Measurements from ENCODE around the gene LZTFL1. TPM values are rescaled to one million over a fixed set of nuclear protein-coding genes. Genes with fewer than 3 reads are reported as not detected.

Gene LZTFL1
- total RNA-seq, 2 donors from 2014 or later, result 12.1 to 19.8 TPM

GRCh38 chr3:45873036-45873435 lies 31.1 kb upstream of the LZTFL1 start:
- Mint-ChIP-seq H3K4me3 (no peak overlapping the region), H3K36me3 (ENCODE audit: low read depth) (no peaks in the 10 kb centered on the region), H3K4me1 (peaks cover 15% of the 10 kb centered on the region), H3K27me3 (ENCODE audit: insufficient read depth) (peaks cover 10% of the 10 kb centered on the region), H3K27ac (no peak overlapping the region), H3K9me3 (no peaks in the 10 kb centered on the region)
- Histone ChIP-seq H3K27ac (ENCODE audit: low read depth, low read length) (no peak overlapping the region), H3K36me3 (ENCODE audit: control insufficient read depth, insufficient read depth, low read length) (no peaks in the 10 kb centered on the region), H3K4me1 (ENCODE audit: control insufficient read depth, insufficient read depth, low read length) (no peaks in the 10 kb centered on the region), H3K4me3 (ENCODE audit: low read length) (no peak overlapping the region), H3K27me3 (ENCODE audit: control insufficient read depth, insufficient read depth, low read length, poor library complexity, severe bottlenecking) (peaks cover 21% of the 10 kb centered on the region), H3K9ac (ENCODE audit: extremely low read depth, low read length, poor library complexity, severe bottlenecking) (no peak overlapping the region), H3K9me3 (ENCODE audit: control insufficient read depth, low read length) (no peaks in the 10 kb centered on the region)
- DNase-seq, result no peak
- TF ChIP-seq CTCF (conservative IDR thresholded peaks at IDR 0.05), result no peak

- H3K27ac Mint-ChIP-seq, result no peak overlapping the region
- Histone ChIP-seq H3K27ac (ENCODE audit: low read depth, low read length) (no peak overlapping the region), H3K4me3 (ENCODE audit: low read length) (no peak overlapping the region), H3K36me3 (ENCODE audit: control insufficient read depth, insufficient read depth, low read length) (no peaks in the 10 kb centered on the region), H3K9ac (ENCODE audit: extremely low read depth, low read length, poor library complexity, severe bottlenecking) (no peak overlapping the region), H3K9me3 (ENCODE audit: control insufficient read depth, low read length) (no peaks in the 10 kb centered on the region), H3K4me1 (ENCODE audit: control insufficient read depth, insufficient read depth, low read length) (no peaks in the 10 kb centered on the region), H3K27me3 (ENCODE audit: control insufficient read depth, insufficient read depth, low read length, poor library complexity, severe bottlenecking) (peaks cover 21% of the 10 kb centered on the region)
- H3K27me3 Mint-ChIP-seq (ENCODE audit: insufficient read depth), result peaks cover 10% of the 10 kb centered on the region
- H3K4me1 Mint-ChIP-seq, result peaks cover 15% of the 10 kb centered on the region
- TF ChIP-seq CTCF (conservative IDR thresholded peaks at IDR 0.05), result no peak
- H3K9me3 Mint-ChIP-seq, result no peaks in the 10 kb centered on the region
- H3K4me3 Mint-ChIP-seq, result no peak overlapping the region
- WGBS, 2 experiments (ENCODE audit: insufficient coverage in 1 of 2, insufficient read length in 1 of 2), result 76 to 79% methylated on average over 2 of the region's 2 CpGs
- DNase-seq, result no peak
- H3K36me3 Mint-ChIP-seq (ENCODE audit: low read depth), result no peaks in the 10 kb centered on the region
Observed at GRCh38 chr3:45872569-45872968, 30.6 kb upstream of the LZTFL1 start.

GRCh38 chr3:45871780-45872179 lies 29.9 kb upstream of the LZTFL1 start:
- no peaks in the 10 kb centered on the region for H3K9me3 Mint-ChIP-seq
- H3K4me3 Mint-ChIP-seq, result no peak overlapping the region
- no peak for DNase-seq
- peaks cover 13% of the 10 kb centered on the region for H3K27me3 Mint-ChIP-seq (ENCODE audit: insufficient read depth)
- 86 to 100% methylated on average over 2 to 6 of the region's 6 CpGs for WGBS, 2 experiments (ENCODE audit: insufficient coverage in 1 of 2, insufficient read length in 1 of 2)
- Histone ChIP-seq H3K27me3 (ENCODE audit: control insufficient read depth, insufficient read depth, low read length, poor library complexity, severe bottlenecking) (peaks cover 19% of the 10 kb centered on the region), H3K4me1 (ENCODE audit: control insufficient read depth, insufficient read depth, low read length) (no peaks in the 10 kb centered on the region), H3K9ac (ENCODE audit: extremely low read depth, low read length, poor library complexity, severe bottlenecking) (no peak overlapping the region), H3K27ac (ENCODE audit: low read depth, low read length) (no peak overlapping the region), H3K4me3 (ENCODE audit: low read length) (no peak overlapping the region), H3K36me3 (ENCODE audit: control insufficient read depth, insufficient read depth, low read length) (no peaks in the 10 kb centered on the region), H3K9me3 (ENCODE audit: control insufficient read depth, low read length) (no peaks in the 10 kb centered on the region)
- TF ChIP-seq CTCF (conservative IDR thresholded peaks at IDR 0.05), result no peak
- no peak overlapping the region for H3K27ac Mint-ChIP-seq
- H3K36me3 Mint-ChIP-seq (ENCODE audit: low read depth), result no peaks in the 10 kb centered on the region
- peaks cover 15% of the 10 kb centered on the region for H3K4me1 Mint-ChIP-seq

Measured in endodermal cell (in vitro differentiated cells).